Measurements from ENCODE around the gene MGAT5B.
A peak's percentile ranks its signal among the peaks of the same experiment; 100 is the strongest.

MGAT5B gene

GRCh38 chr17:76907352-76907751 is 39.1 kb downstream of the MGAT5B start:
- no peak for DNase-seq

GRCh38 chr17:76909971-76910760 is 42.0 kb downstream of the MGAT5B start:
- DNase-seq, result peak; percentile 30

GRCh38 chr17:76911299-76912017 is 43.3 kb downstream of the MGAT5B start:
- no peak for DNase-seq

- DNase-seq, result no peak
Observed at GRCh38 chr17:76912421-76913164, 44.4 kb downstream of the MGAT5B start.

GRCh38 chr17:76914937-76915336 is 46.7 kb downstream of the MGAT5B start:
- no peak for DNase-seq

GRCh38 chr17:76915840-76916510 is 47.8 kb downstream of the MGAT5B start:
- DNase-seq, result no peak

- DNase-seq, result no peak
Observed at GRCh38 chr17:76917829-76918228, 49.6 kb downstream of the MGAT5B start.

GRCh38 chr17:76918811-76919210 is 50.6 kb downstream of the MGAT5B start:
- no peak for DNase-seq

GRCh38 chr17:76920364-76921139 is 52.3 kb downstream of the MGAT5B start:
- no peak for DNase-seq

GRCh38 chr17:76921340-76922036 is 53.3 kb downstream of the MGAT5B start:
- no peak for DNase-seq

- DNase-seq, result no peak
Observed at GRCh38 chr17:76922084-76922483, 53.9 kb downstream of the MGAT5B start.

- DNase-seq, result no peak
Observed at GRCh38 chr17:76922967-76923366, 54.8 kb downstream of the MGAT5B start.

- no peak for DNase-seq
Observed at GRCh38 chr17:76923491-76923890, 55.3 kb downstream of the MGAT5B start.

GRCh38 chr17:76924345-76925342 is 56.4 kb downstream of the MGAT5B start:
- DNase-seq, result no peak

GRCh38 chr17:76925441-76925891 is 57.3 kb downstream of the MGAT5B start:
- DNase-seq, result no peak

GRCh38 chr17:76926237-76926866 is 58.1 kb downstream of the MGAT5B start:
- no peak for DNase-seq

GRCh38 chr17:76927577-76927976 is 59.4 kb downstream of the MGAT5B start:
- DNase-seq, result no peak

- no peak for DNase-seq
Observed at GRCh38 chr17:76927982-76928381, 59.8 kb downstream of the MGAT5B start.

GRCh38 chr17:76929148-76929547 is 60.9 kb downstream of the MGAT5B start:
- DNase-seq, result no peak

- no peak for DNase-seq
Observed at GRCh38 chr17:76929601-76930000, 61.4 kb downstream of the MGAT5B start.

All from activated naive CD4-positive, alpha-beta T cell treated with anti-CD3 and anti-CD28 coated beads, Interleukin-2, amount 50 U/mL, for 16 hours (primary cell).